Erythroblast (primary cell): ENCODE results near the gene MYH7B.

ENCODE experiments used
- GATA1 ChIP-seq: IDR thresholded peaks from 2 replicates; pipeline ENCODE4 v1.6.1; 2011; ENCODE audit warnings: low read depth, mild to moderate bottlenecking, control low read depth, low read length, moderate library complexity
- POLR2A ChIP-seq: IDR thresholded peaks from 2 replicates; pipeline ENCODE4 v1.6.1; 2011; ENCODE audit warnings: mild to moderate bottlenecking, low read length

GRCh38 chr20:34925981-34926380 lies 29.7 kb upstream of the MYH7B start:
- TF ChIP-seq POLR2A (no peak), GATA1 (no peak)
